HCT116 (cell line): ENCODE data around the gene DYNLT2. TPM values are rescaled to one million over a fixed set of nuclear protein-coding genes. Genes with fewer than 3 reads are reported as not detected.

Experiments used
- ATAC-seq: fragments of 200-7000 bp; cut with Tn5 transposase; 2 replicates; pipeline ENCODE4 v1.9.1; 2020; ENCODE audit warnings: mild to moderate bottlenecking, moderate library complexity
- BruUV-seq: library from RNA; stranded (reverse); fragments of 400-500 nt; replicated peaks from 2 replicates; lab custom pipeline; 2021; lab: Mats Ljungman, UMichigan
- CTCF ChIA-PET: fragments of 300-600 bp; sonication (Branson Sonifier 250); formaldehyde crosslinking; loops from one replicate; lab custom pipeline; 2021; ENCODE audit warnings: antibody characterized with exemption; lab: Charles Lee
- POLR2A ChIA-PET: fragments of 300-600, 350-600 bp; sonication (Branson Sonifier 250); formaldehyde crosslinking; loops from one replicate; lab custom pipeline; 2021; ENCODE audit warnings: antibody characterized with exemption; lab: Charles Lee
- RAD21 ChIA-PET, 2 experiments: fragments of 300-600 bp; sonication (Branson Sonifier 250); formaldehyde crosslinking; loops; one replicate each; lab custom pipeline; 2023; ENCODE audit warnings: low total read pairs in 2 of 2; ENCODE audit not compliant: uncharacterized antibody in 2 of 2, unreplicated experiment in 2 of 2, low non-redundant PET in 1 of 2; lab: Charles Lee
- DNase-seq: peaks from one replicate; pipeline ENCODE4 v3.0.0-alpha.2; 2010; ENCODE audit warnings: low read depth, low spot score
- H2AFZ ChIP-seq: fragments of 200-600 bp; shearing (Covaris generic), sonication (generic); 2 replicates; pipeline ENCODE4 v1.6.1; 2017; ENCODE audit warnings: low read depth, mixed run types, mixed read lengths, antibody characterized with exemption, low read length; ENCODE audit not compliant: poor library complexity, severe bottlenecking
- H3K27ac ChIP-seq: 2 replicates; pipeline ENCODE4 v1.5.1; 2012; ENCODE audit warnings: low read depth, low read length
- H3K27me3 ChIP-seq: fragments of 200-600 bp; sonication (generic); 2 replicates; pipeline ENCODE4 v1.6.1; 2016; ENCODE audit warnings: mixed run types, low read length, mixed read lengths; ENCODE audit not compliant: insufficient read depth
- H3K36me3 ChIP-seq, 2 experiments: fragments of 200-500 bp in 1 of 2; fragments of 200-600 bp in 1 of 2; sonication (Bioruptor generic) in 1 of 2; sonication (generic) in 1 of 2; 2 replicates each; pipeline versions ENCODE4 v1.5.1 to v1.6.1; 2014 to 2016; ENCODE audit warnings: low read length in 2 of 2, inconsistent platforms in 1 of 2, mixed read lengths in 1 of 2, mixed run types in 1 of 2; ENCODE audit not compliant: insufficient read depth in 2 of 2, control insufficient read depth in 1 of 2
- H3K4me1 ChIP-seq, 2 experiments: fragments of 200-600 bp in 1 of 2; sonication (generic) in 1 of 2; 2 replicates each; pipeline versions ENCODE4 v1.5.1 to v1.6.1; 2012 to 2017; ENCODE audit warnings: low read length in 2 of 2, inconsistent platforms in 1 of 2, mild to moderate bottlenecking in 1 of 2, mixed read lengths in 1 of 2, mixed run types in 1 of 2, moderate library complexity in 1 of 2; ENCODE audit not compliant: insufficient read depth in 2 of 2, control insufficient read depth in 1 of 2
- H3K4me2 ChIP-seq: fragments of 200-600 bp; sonication (generic); 2 replicates; pipeline ENCODE4 v1.6.1; 2017; ENCODE audit warnings: mixed run types, low read length, mixed read lengths
- H3K4me3 ChIP-seq, 2 experiments: fragments of 200-600 bp in 1 of 2; sonication (generic) in 1 of 2; replicated peaks in 1 of 2; 2 replicates each; pipeline ENCODE4 v1.5.1; 2011 to 2016; ENCODE audit warnings: low read length in 2 of 2, control low read depth in 1 of 2, low read depth in 1 of 2, mild to moderate bottlenecking in 1 of 2, mixed read lengths in 1 of 2, mixed run types in 1 of 2
- H3K79me2 ChIP-seq: fragments of 200-600 bp; sonication (generic); 2 replicates; pipeline ENCODE4 v1.6.1; 2017; ENCODE audit warnings: mild to moderate bottlenecking, mixed run types, low read length, moderate library complexity, mixed read lengths; ENCODE audit not compliant: insufficient read depth
- H3K9ac ChIP-seq: fragments of 200-600 bp; sonication (generic); 2 replicates; pipeline ENCODE4 v1.6.1; 2016; ENCODE audit warnings: low read length, mixed read lengths
- H3K9me2 ChIP-seq: fragments of 200-600 bp; sonication (generic), shearing (Covaris generic); 2 replicates; pipeline ENCODE4 v1.6.1; 2017; ENCODE audit warnings: mixed run types, mild to moderate bottlenecking, moderate library complexity; ENCODE audit not compliant: insufficient read depth
- H3K9me3 ChIP-seq, 2 experiments: fragments of 200-500 bp in 1 of 2; fragments of 200-600 bp in 1 of 2; sonication (Bioruptor generic) in 1 of 2; sonication (generic) in 1 of 2; 2 replicates each; pipeline ENCODE4 v1.6.1; 2014 to 2017; ENCODE audit warnings: low read length in 2 of 2, mixed read lengths in 2 of 2, inconsistent platforms in 1 of 2, low read depth in 1 of 2, mild to moderate bottlenecking in 1 of 2, mixed run types in 1 of 2, moderate library complexity in 1 of 2; ENCODE audit not compliant: control insufficient read depth in 1 of 2, insufficient read depth in 1 of 2
- H4K20me1 ChIP-seq: fragments of 200-600 bp; sonication (generic), shearing (Covaris generic); 2 replicates; pipeline ENCODE4 v1.6.1; 2017; ENCODE audit warnings: mixed run types, mild to moderate bottlenecking, moderate library complexity; ENCODE audit not compliant: insufficient read depth
- CEBPB ChIP-seq: IDR thresholded peaks from 2 replicates; pipeline ENCODE4 v1.6.1; 2012; ENCODE audit warnings: low read depth
- CTCF ChIP-seq, 3 experiments: fragments of 200-600 bp in 1 of 3; sonication (generic) in 1 of 3; IDR thresholded peaks in 2 of 3; conservative IDR thresholded peaks in 1 of 3; 2 replicates each; pipeline ENCODE4 v1.5.1; 2012 to 2017; ENCODE audit warnings: low read depth in 2 of 3, low read length in 2 of 3, antibody characterized with exemption in 1 of 3, borderline replicate concordance in 1 of 3, control low read depth in 1 of 3, mild to moderate bottlenecking in 1 of 3, mixed read lengths in 1 of 3, mixed run types in 1 of 3, moderate library complexity in 1 of 3; ENCODE audit not compliant: insufficient read depth in 1 of 3
- JUND ChIP-seq: IDR thresholded peaks from 2 replicates; pipeline ENCODE4 v1.6.1; 2012
- MAX ChIP-seq: IDR thresholded peaks from 2 replicates; pipeline ENCODE4 v1.6.1; 2012
- POLR2A ChIP-seq: IDR thresholded peaks from 2 replicates; pipeline ENCODE4 v1.7.0; 2011; ENCODE audit warnings: borderline replicate concordance; ENCODE audit not compliant: insufficient read depth, insufficient read length; ENCODE audit errors: extremely low read depth
- RAD21 ChIP-seq: IDR thresholded peaks from 2 replicates; pipeline ENCODE4 v1.6.1; 2012; ENCODE audit warnings: low read depth, mild to moderate bottlenecking
- SIN3A ChIP-seq: IDR thresholded peaks from 2 replicates; pipeline ENCODE4 v1.6.1; 2012; ENCODE audit warnings: low read depth
- TCF7L2 ChIP-seq: IDR thresholded peaks from 2 replicates; pipeline ENCODE4 v1.7.0; 2011; ENCODE audit warnings: borderline replicate concordance, inconsistent platforms; ENCODE audit not compliant: insufficient read depth, insufficient read length; ENCODE audit errors: extremely low read depth
- YY1 ChIP-seq: IDR thresholded peaks from 2 replicates; pipeline ENCODE4 v1.6.1; 2011; ENCODE audit warnings: low read length, low read depth, moderate library complexity, mild to moderate bottlenecking; ENCODE audit not compliant: insufficient replicate concordance; ENCODE audit errors: extremely low read depth
- ZBTB33 ChIP-seq: IDR thresholded peaks from 2 replicates; pipeline ENCODE4 v1.6.1; 2011; ENCODE audit warnings: mild to moderate bottlenecking, low read length, moderate library complexity; ENCODE audit not compliant: insufficient replicate concordance; ENCODE audit errors: extremely low read depth
- ZFX ChIP-seq: fragments of 450-650 bp; IDR thresholded peaks from 2 replicates; pipeline ENCODE4 v1.6.1; 2017
- ZNF274 ChIP-seq: fragments of 200-500 bp; sonication (Bioruptor generic); IDR thresholded peaks from 2 replicates; pipeline ENCODE4 v1.6.1; 2014; ENCODE audit warnings: mild to moderate bottlenecking, low read depth, low read length, inconsistent platforms
- intact Hi-C: fragments of 100-400 bp; cut with micrococcal nuclease; formaldehyde crosslinking; loops from 2 replicates; pipeline ENCODE4 v1.10.0; 2022
- total RNA-seq: library from RNA; stranded (reverse); gene quantifications from one replicate; pipeline ENCODE4 v1.2.1, GENCODE V29; 2021; ENCODE audit not compliant: unreplicated experiment
- TF ChIP-seq, protein P1 (sequence below): IDR thresholded peaks from 2 replicates; pipeline ENCODE4 v1.6.1; 2012

DYNLT2 gene
- total RNA-seq, 1 experiment from 2014 or later, result 1.5 TPM

DNA sequence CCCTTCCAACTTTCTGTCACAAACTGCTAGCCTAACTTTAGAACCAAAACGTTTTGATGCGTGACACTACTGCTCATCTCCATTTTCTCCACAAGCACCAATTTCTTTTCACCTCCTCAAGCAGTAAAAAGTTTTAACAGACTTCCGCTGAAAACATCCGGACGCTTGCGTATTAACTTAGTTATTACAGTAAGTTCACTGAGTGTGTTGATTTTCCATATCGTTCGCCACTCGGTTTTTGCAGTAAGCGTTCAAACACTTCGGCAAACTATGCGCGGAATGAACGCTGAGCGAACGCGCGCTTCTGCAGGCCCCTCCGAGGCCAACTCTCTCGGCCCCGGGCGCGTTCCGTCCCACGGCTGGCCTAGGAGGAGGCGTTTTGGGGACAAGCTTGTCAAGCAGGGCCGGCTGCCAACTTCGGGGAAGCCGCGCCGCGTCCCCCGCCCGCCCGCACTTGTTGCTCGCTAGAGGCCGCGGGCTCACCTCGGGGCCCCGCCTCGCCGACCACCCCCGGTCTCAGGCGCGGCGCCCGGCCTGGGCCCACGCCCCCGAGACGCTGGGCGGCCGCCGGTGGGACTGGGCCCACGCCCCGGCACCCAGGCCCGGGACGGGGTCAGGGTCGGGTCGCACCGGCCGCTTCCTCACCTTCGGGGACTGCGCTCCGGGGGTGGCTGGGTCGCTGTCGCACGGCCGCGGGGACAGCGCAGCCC lies 28.0 kb downstream of the DYNLT2 start:
- H3K4me1 ChIP-seq, result peaks cover 19 to 27% of the 10 kb centered on the region in 2 experiments
- no peak for DNase-seq
- no TSS peak for BruUV-seq
- no peak overlapping the region for H2AFZ ChIP-seq
- ChIA-PET RAD21 (no interaction called here), POLR2A (interaction anchor here (0.6 kb wide), 1 partner anchor 20 kb away, joined by 3 read pairs; no protein-coding TSS in a partner anchor), CTCF (no interaction called here)
- H4K20me1 ChIP-seq, result 0 out of 2 replicates have a peak, but pooled peaks cover 4% of the 10 kb centered on the region
- no peaks in the 10 kb centered on the region for H3K9me2 ChIP-seq
- peak; percentile 43 for ATAC-seq
- no peak for TF ChIP-seq ZNF274
- 0 out of 2 replicates have a peak, but pooled peaks have one; percentile 8 for TF ChIP-seq JUND
- no peak for TF ChIP-seq TCF7L2
- no peak for TF ChIP-seq CEBPB
- TF ChIP-seq, protein P1, sequence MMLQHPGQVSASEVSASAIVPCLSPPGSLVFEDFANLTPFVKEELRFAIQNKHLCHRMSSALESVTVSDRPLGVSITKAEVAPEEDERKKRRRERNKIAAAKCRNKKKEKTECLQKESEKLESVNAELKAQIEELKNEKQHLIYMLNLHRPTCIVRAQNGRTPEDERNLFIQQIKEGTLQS, result no peak
- TF ChIP-seq CTCF (IDR thresholded peaks at IDR 0.05 in 2 of 3, conservative IDR thresholded peaks at IDR 0.05 in 1 of 3; ENCODE audit: borderline replicate concordance in 1 of 3, insufficient read depth in 1 of 3, low read depth in 2 of 3, low read length in 2 of 3), result no peak
- TF ChIP-seq ZBTB33, result no peak
- TF ChIP-seq RAD21, result no peak
- peak; percentile 82 for TF ChIP-seq ZFX
- no peak for TF ChIP-seq POLR2A
- no peak for TF ChIP-seq MAX
- no peak for TF ChIP-seq SIN3A
- TF ChIP-seq YY1, result no peak
- H3K9ac ChIP-seq, result peak overlapping the region; percentile 76
- no peaks in the 10 kb centered on the region for H3K27me3 ChIP-seq
- no peaks in the 10 kb centered on the region for H3K9me3 ChIP-seq
- H3K36me3 ChIP-seq, result no peaks in the 10 kb centered on the region
- intact Hi-C loops, result loop anchor here (2.0 kb wide), 1 partner anchor 27 kb away; the partner anchor contains the start of genes DYNLT2 and ERMARD
- peak overlapping the region; percentile 91 for H3K4me2 ChIP-seq
- H3K4me3 ChIP-seq, result peak overlapping the region; percentile 70 to 90
- peaks cover 51% of the 10 kb centered on the region for H3K79me2 ChIP-seq
- H3K27ac ChIP-seq, result peak overlapping the region; percentile 84
